HepG2 (cell line): Measurements from ENCODE around the gene RAD21L1.

Experiments
- FOXO4 ChIP-seq: sonication (generic); formaldehyde crosslinking; conservative IDR thresholded peaks from 2 replicates; pipeline ENCODE4 v1.8.1; 2023; ENCODE audit warnings: missing genetic modification reagents
- HOMEZ ChIP-seq: IDR thresholded peaks from 2 replicates; pipeline ENCODE4 v1.6.1; 2016; ENCODE audit warnings: low read depth
- NR2F6 ChIP-seq, 2 experiments: IDR thresholded peaks; 2 replicates each; pipeline ENCODE4 v1.6.1; 2016; ENCODE audit warnings: antibody characterized with exemption in 1 of 2, mild to moderate bottlenecking in 1 of 2
- REXO4 ChIP-seq: sonication (generic); formaldehyde crosslinking; IDR thresholded peaks from 2 replicates; pipeline ENCODE4 v1.8.0; 2022; ENCODE audit warnings: missing genetic modification reagents, mild to moderate bottlenecking, borderline replicate concordance
- TAF1 ChIP-seq: sonication (generic); formaldehyde crosslinking; IDR thresholded peaks from 2 replicates; pipeline ENCODE4 v1.4.0; 2020; ENCODE audit warnings: missing genetic modification reagents
- ZNF256 ChIP-seq: sonication (generic); formaldehyde crosslinking; conservative IDR thresholded peaks from 2 replicates; pipeline ENCODE4 v1.4.0; 2020; ENCODE audit warnings: missing genetic modification reagents

GRCh38 chr20:1286267-1287024, 60.6 kb downstream of the RAD21L1 start:
- TF ChIP-seq REXO4 (CRISPR knock-in tag) (no peak), TAF1 (CRISPR knock-in tag) (no peak), FOXO4 (no peak), NR2F6 (IDR thresholded peaks at IDR 0.05) (no peak), NR2F6 (CRISPR knock-in tag; IDR thresholded peaks at IDR 0.05) (no peak), ZNF256 (CRISPR knock-in tag) (no peak), HOMEZ (no peak)
